Measurements from ENCODE around the gene MGAT2.

GRCh38 chr14:49659526-49660455, 39.2 kb downstream of the MGAT2 start:
- TF ChIP-seq CTCF (conservative IDR thresholded peaks at IDR 0.05 in 1 of 2, IDR thresholded peaks at IDR 0.05 in 1 of 2; ENCODE audit: extremely low read depth in 1 of 2, insufficient read depth in 1 of 2, low read depth in 1 of 2, low read length in 2 of 2) = no peak
- TF ChIP-seq EZH2 (IDR thresholded peaks at IDR 0.05; ENCODE audit: borderline replicate concordance, low read length) = no peak
